Activated CD4-positive, alpha-beta T cell treated with anti-CD3 and anti-CD28 coated beads, Interleukin-10, Interleukin-2, amounts not matched to agents 100 ng/mL and 50 ng/mL, durations not matched to agents 16 hours and 8 hours (primary cell): ENCODE data around the gene CPT1A.

Source experiments
- DNase-seq: peaks from one replicate; pipeline ENCODE4 v3.0.0-alpha.2; 2020

Gene CPT1A

GRCh38 chr11:68751331-68751856, 90.3 kb downstream of the CPT1A start, which contains the start of gene TESMIN:
TESMIN (minus strand) TSS chr11:68751520; CDS start chr11:68750660, 860 bp downstream.
- DNase-seq: peak; percentile 96

- DNase-seq: no peak
Measured at GRCh38 chr11:68751004-68751325, 90.8 kb downstream of the CPT1A start.

GRCh38 chr11:68750195-68751003, 91.3 kb downstream of the CPT1A start:
- DNase-seq: no peak

- no peak for DNase-seq
Measured at GRCh38 chr11:68749229-68750123, 92.2 kb downstream of the CPT1A start.

GRCh38 chr11:68748061-68748460, 93.7 kb downstream of the CPT1A start:
- DNase-seq: no peak

- DNase-seq: no peak
Measured at GRCh38 chr11:68743539-68743938, 98.2 kb downstream of the CPT1A start.

- DNase-seq: no peak
Measured at GRCh38 chr11:68741463-68741862, 100.3 kb downstream of the CPT1A start.

GRCh38 chr11:68735646-68736045, 106.1 kb downstream of the CPT1A start:
- no peak for DNase-seq

GRCh38 chr11:68735125-68735524, 106.6 kb downstream of the CPT1A start:
- DNase-seq: no peak

- no peak for DNase-seq
Measured at GRCh38 chr11:68734111-68734510, 107.6 kb downstream of the CPT1A start.

- no peak for DNase-seq
Measured at GRCh38 chr11:68727783-68728182, 113.9 kb downstream of the CPT1A start.

- DNase-seq: no peak
Measured at GRCh38 chr11:68724293-68724692, 117.4 kb downstream of the CPT1A start.

- no peak for DNase-seq
Measured at GRCh38 chr11:68722143-68722542, 119.6 kb downstream of the CPT1A start.

- no peak for DNase-seq
Measured at GRCh38 chr11:68721075-68721474, 120.6 kb downstream of the CPT1A start.

GRCh38 chr11:68715456-68716122, 126.1 kb downstream of the CPT1A start:
- DNase-seq: no peak

- DNase-seq: no peak
Measured at GRCh38 chr11:68714060-68714856, 127.5 kb downstream of the CPT1A start.

- no peak for DNase-seq
Measured at GRCh38 chr11:68711114-68711513, 130.6 kb downstream of the CPT1A start.

- DNase-seq: no peak
Measured at GRCh38 chr11:68710409-68710808, 131.3 kb downstream of the CPT1A start.

GRCh38 chr11:68709062-68709461, 132.7 kb downstream of the CPT1A start:
- no peak for DNase-seq

GRCh38 chr11:68707527-68707926, 134.2 kb downstream of the CPT1A start:
- no peak for DNase-seq

GRCh38 chr11:68704887-68705286, 136.8 kb downstream of the CPT1A start:
- DNase-seq: no peak
